ENCODE measurements around the gene COCH.

The COCH gene

GRCh38 chr14:30874120-30874998 lies at the start of gene COCH:
COCH (plus strand) TSS chr14:30874559; CDS start chr14:30874939, 380 bp downstream.
- peak; percentile 60 for DNase-seq (ENCODE audit: extremely low spot score)
- ChIA-PET POLR2A (interaction anchor here (0.5 to 1.3 kb wide), 15 partner anchors 9 to 490 kb away, joined by 3 to 6 read pairs (median 3); partner anchors contain the start of genes AP4S1, G2E3 and STRN3), CTCF (interaction anchor here (0.6 kb wide), 1 partner anchor 132 kb away, joined by 3 read pairs; no protein-coding TSS in a partner anchor)
- no peak for TF ChIP-seq ZNF384 (IDR thresholded peaks at IDR 0.05)
- peak; percentile 18 for TF ChIP-seq L3MBTL2 (conservative IDR thresholded peaks at IDR 0.05)

- CTCF ChIA-PET = no interaction called here
- no peak for DNase-seq (ENCODE audit: extremely low spot score)
- no peak for TF ChIP-seq FOXA1 (IDR thresholded peaks at IDR 0.05)
- TF ChIP-seq FOXM1 (IDR thresholded peaks at IDR 0.05; ENCODE audit: borderline replicate concordance) = no peak
- no peak for TF ChIP-seq L3MBTL2 (conservative IDR thresholded peaks at IDR 0.05)
- no peak for TF ChIP-seq NFRKB (IDR thresholded peaks at IDR 0.05)
- TF ChIP-seq CTBP1 (IDR thresholded peaks at IDR 0.05; ENCODE audit: borderline replicate concordance) = no peak
- no peak for TF ChIP-seq ARNT (IDR thresholded peaks at IDR 0.05)
- no peak for TF ChIP-seq PKNOX1 (IDR thresholded peaks at IDR 0.05)
- no peak for TF ChIP-seq BHLHE40 (IDR thresholded peaks at IDR 0.05; ENCODE audit: borderline replicate concordance)
- no peak for TF ChIP-seq FOXK2 (IDR thresholded peaks at IDR 0.05)
- no peak for TF ChIP-seq ELF4 (IDR thresholded peaks at IDR 0.05)
- POLR2A ChIA-PET = no interaction called here
These were observed 48.3 kb upstream of the COCH start for GRCh38 chr14:30826070-30826469.

- DNase-seq (ENCODE audit: extremely low spot score) = no peak
- ChIA-PET CTCF (no interaction called here), POLR2A (no interaction called here)
- TF ChIP-seq SUZ12 (IDR thresholded peaks at IDR 0.05) = no peak
- TF ChIP-seq LEF1 (IDR thresholded peaks at IDR 0.05; ENCODE audit: borderline replicate concordance) = no peak
- TF ChIP-seq SP1 (IDR thresholded peaks at IDR 0.05) = no peak
- no peak for TF ChIP-seq BHLHE40 (IDR thresholded peaks at IDR 0.05; ENCODE audit: borderline replicate concordance)
- no peak for TF ChIP-seq L3MBTL2 (conservative IDR thresholded peaks at IDR 0.05)
- TF ChIP-seq FOXM1 (IDR thresholded peaks at IDR 0.05; ENCODE audit: borderline replicate concordance) = no peak
- no peak for TF ChIP-seq PKNOX1 (IDR thresholded peaks at IDR 0.05)
- TF ChIP-seq NFRKB (IDR thresholded peaks at IDR 0.05) = no peak
- TF ChIP-seq ELF4 (IDR thresholded peaks at IDR 0.05) = no peak
- no peak for TF ChIP-seq TARDBP (IDR thresholded peaks at IDR 0.05)
- TF ChIP-seq FOXA1 (IDR thresholded peaks at IDR 0.05) = no peak
- no peak for TF ChIP-seq HDGF (IDR thresholded peaks at IDR 0.05; ENCODE audit: borderline replicate concordance)
- no peak for TF ChIP-seq FOXK2 (IDR thresholded peaks at IDR 0.05)
- no peak for TF ChIP-seq CTBP1 (IDR thresholded peaks at IDR 0.05; ENCODE audit: borderline replicate concordance)
- no peak for TF ChIP-seq ZNF384 (IDR thresholded peaks at IDR 0.05)
- no peak for TF ChIP-seq ARNT (IDR thresholded peaks at IDR 0.05)
These were observed 44.5 kb upstream of the COCH start for GRCh38 chr14:30829853-30830252.

GRCh38 chr14:30834353-30834752 lies 40.0 kb upstream of the COCH start:
- DNase-seq (ENCODE audit: extremely low spot score) = no peak
- TF ChIP-seq BHLHE40 (IDR thresholded peaks at IDR 0.05; ENCODE audit: borderline replicate concordance) (no peak), ZNF384 (IDR thresholded peaks at IDR 0.05) (no peak), SUZ12 (IDR thresholded peaks at IDR 0.05) (no peak), CTBP1 (IDR thresholded peaks at IDR 0.05; ENCODE audit: borderline replicate concordance) (no peak), SP1 (IDR thresholded peaks at IDR 0.05) (no peak), FOXK2 (IDR thresholded peaks at IDR 0.05) (no peak), TARDBP (IDR thresholded peaks at IDR 0.05) (no peak), L3MBTL2 (conservative IDR thresholded peaks at IDR 0.05) (no peak), NFRKB (IDR thresholded peaks at IDR 0.05) (no peak)
- ChIA-PET POLR2A (no interaction called here), CTCF (no interaction called here)

GRCh38 chr14:30838351-30838750 lies 36.0 kb upstream of the COCH start:
- POLR2A ChIA-PET = no interaction called here
- no peak for DNase-seq (ENCODE audit: extremely low spot score)
- no peak for TF ChIP-seq SP1 (IDR thresholded peaks at IDR 0.05)
- TF ChIP-seq CTBP1 (IDR thresholded peaks at IDR 0.05; ENCODE audit: borderline replicate concordance) = no peak
- TF ChIP-seq FOXM1 (IDR thresholded peaks at IDR 0.05; ENCODE audit: borderline replicate concordance) = no peak
- no peak for TF ChIP-seq ZNF384 (IDR thresholded peaks at IDR 0.05)
- no peak for TF ChIP-seq ELF4 (IDR thresholded peaks at IDR 0.05)
- no peak for TF ChIP-seq FOXK2 (IDR thresholded peaks at IDR 0.05)
- no peak for TF ChIP-seq TARDBP (IDR thresholded peaks at IDR 0.05)
- no peak for TF ChIP-seq L3MBTL2 (conservative IDR thresholded peaks at IDR 0.05)
- TF ChIP-seq LEF1 (IDR thresholded peaks at IDR 0.05; ENCODE audit: borderline replicate concordance) = no peak
- no peak for TF ChIP-seq FOXA1 (IDR thresholded peaks at IDR 0.05)
- no peak for TF ChIP-seq HDGF (IDR thresholded peaks at IDR 0.05; ENCODE audit: borderline replicate concordance)
- no peak for TF ChIP-seq PKNOX1 (IDR thresholded peaks at IDR 0.05)
- TF ChIP-seq NFRKB (IDR thresholded peaks at IDR 0.05) = no peak
- no peak for TF ChIP-seq BHLHE40 (IDR thresholded peaks at IDR 0.05; ENCODE audit: borderline replicate concordance)
- CTCF ChIA-PET = no interaction called here

GRCh38 chr14:30840086-30840779 lies 34.1 kb upstream of the COCH start:
- no peak for TF ChIP-seq ELF4 (IDR thresholded peaks at IDR 0.05)
- no peak for TF ChIP-seq ARNT (IDR thresholded peaks at IDR 0.05)
- no peak for TF ChIP-seq SUZ12 (IDR thresholded peaks at IDR 0.05)
- no peak for TF ChIP-seq FOXK2 (IDR thresholded peaks at IDR 0.05)
- no peak for TF ChIP-seq PKNOX1 (IDR thresholded peaks at IDR 0.05)
- TF ChIP-seq ZNF384 (IDR thresholded peaks at IDR 0.05) = no peak
- TF ChIP-seq L3MBTL2 (conservative IDR thresholded peaks at IDR 0.05) = no peak
- TF ChIP-seq SP1 (IDR thresholded peaks at IDR 0.05) = no peak
- no peak for TF ChIP-seq CTBP1 (IDR thresholded peaks at IDR 0.05; ENCODE audit: borderline replicate concordance)
- no peak for TF ChIP-seq HDGF (IDR thresholded peaks at IDR 0.05; ENCODE audit: borderline replicate concordance)
- TF ChIP-seq BHLHE40 (IDR thresholded peaks at IDR 0.05; ENCODE audit: borderline replicate concordance) = no peak
- TF ChIP-seq LEF1 (IDR thresholded peaks at IDR 0.05; ENCODE audit: borderline replicate concordance) = no peak
- no peak for TF ChIP-seq TARDBP (IDR thresholded peaks at IDR 0.05)
- TF ChIP-seq NFRKB (IDR thresholded peaks at IDR 0.05) = no peak
- no peak for TF ChIP-seq FOXA1 (IDR thresholded peaks at IDR 0.05)
- TF ChIP-seq FOXM1 (IDR thresholded peaks at IDR 0.05; ENCODE audit: borderline replicate concordance) = no peak
- DNase-seq (ENCODE audit: extremely low spot score) = no peak
- POLR2A ChIA-PET = no interaction called here
- CTCF ChIA-PET = no interaction called here
